ENCODE measurements around the gene PRKN.

DNA sequence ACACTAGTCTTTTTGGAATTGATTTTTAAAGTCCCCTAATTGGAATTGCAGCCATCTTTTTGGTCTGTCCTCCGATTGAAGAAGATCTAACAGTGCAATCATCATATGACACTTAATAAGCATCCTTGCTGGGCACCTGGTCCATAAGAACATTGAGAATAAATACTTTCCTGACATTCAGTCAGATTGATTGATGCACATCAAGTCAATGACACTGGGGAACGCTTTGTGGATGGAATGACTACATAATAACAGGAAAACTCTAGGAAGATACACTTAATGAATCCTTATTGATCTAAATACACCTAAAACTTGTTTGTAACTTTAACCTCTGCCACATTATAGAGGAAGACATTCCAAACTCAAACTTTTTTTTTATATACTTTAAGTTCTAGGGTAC lies 255.7 kb downstream of the PRKN start:
- TF ChIP-seq, protein P1, sequence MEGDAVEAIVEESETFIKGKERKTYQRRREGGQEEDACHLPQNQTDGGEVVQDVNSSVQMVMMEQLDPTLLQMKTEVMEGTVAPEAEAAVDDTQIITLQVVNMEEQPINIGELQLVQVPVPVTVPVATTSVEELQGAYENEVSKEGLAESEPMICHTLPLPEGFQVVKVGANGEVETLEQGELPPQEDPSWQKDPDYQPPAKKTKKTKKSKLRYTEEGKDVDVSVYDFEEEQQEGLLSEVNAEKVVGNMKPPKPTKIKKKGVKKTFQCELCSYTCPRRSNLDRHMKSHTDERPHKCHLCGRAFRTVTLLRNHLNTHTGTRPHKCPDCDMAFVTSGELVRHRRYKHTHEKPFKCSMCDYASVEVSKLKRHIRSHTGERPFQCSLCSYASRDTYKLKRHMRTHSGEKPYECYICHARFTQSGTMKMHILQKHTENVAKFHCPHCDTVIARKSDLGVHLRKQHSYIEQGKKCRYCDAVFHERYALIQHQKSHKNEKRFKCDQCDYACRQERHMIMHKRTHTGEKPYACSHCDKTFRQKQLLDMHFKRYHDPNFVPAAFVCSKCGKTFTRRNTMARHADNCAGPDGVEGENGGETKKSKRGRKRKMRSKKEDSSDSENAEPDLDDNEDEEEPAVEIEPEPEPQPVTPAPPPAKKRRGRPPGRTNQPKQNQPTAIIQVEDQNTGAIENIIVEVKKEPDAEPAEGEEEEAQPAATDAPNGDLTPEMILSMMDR (IDR thresholded peaks at IDR 0.05), result no peak
- no peak for TF ChIP-seq POLR2A (IDR thresholded peaks at IDR 0.05)
